ENCODE measurements around the gene CX3CL1. TPM values are rescaled to one million over a fixed set of nuclear protein-coding genes. Genes with fewer than 3 reads are reported as not detected.

Gene CX3CL1
- total and polyA plus RNA-seq, 2 of the 13 experiments (the other 11 are each of a cell fraction or from before 2014, with no cell fraction given), result 57.3 to 60.8 TPM

DNA sequence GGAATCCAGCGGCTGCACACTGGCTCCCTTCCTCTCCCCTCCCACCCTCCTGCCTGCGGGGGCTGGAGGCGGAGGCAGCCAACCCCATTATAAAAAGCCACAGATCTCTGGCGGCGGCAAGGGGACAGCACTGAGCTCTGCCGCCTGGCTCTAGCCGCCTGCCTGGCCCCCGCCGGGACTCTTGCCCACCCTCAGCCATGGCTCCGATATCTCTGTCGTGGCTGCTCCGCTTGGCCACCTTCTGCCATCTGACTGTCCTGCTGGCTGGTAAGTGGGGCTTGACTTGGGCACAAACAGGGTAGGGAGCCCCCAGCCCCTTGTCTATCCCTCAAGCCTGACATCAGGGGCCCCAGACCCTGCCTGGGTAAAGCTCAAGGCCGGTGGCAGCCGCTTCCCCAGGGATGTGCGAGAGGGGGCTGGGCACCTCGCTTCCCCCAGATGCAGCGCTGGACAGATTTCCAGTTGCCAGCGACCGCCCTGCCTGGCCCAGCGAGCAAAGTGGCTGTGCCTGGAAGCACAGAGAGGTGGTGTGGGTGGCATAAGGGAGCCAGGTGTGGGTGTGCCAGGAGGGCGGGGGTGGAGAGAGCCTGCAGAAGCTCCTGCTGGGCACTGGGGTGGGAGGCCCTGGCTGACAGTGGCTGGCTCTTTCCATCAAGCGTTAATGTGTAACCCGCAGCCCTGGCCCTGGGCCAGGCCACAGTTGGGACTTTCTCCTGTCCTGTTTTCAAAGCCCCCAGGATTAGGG is at the start of gene CX3CL1 (continued):
- TF ChIP-seq ZBTB25 (CRISPR knock-in tag; IDR thresholded peaks at IDR 0.05), result peak; percentile 32; the same call in 1 of the 2 replicates
- TF ChIP-seq, protein P1, sequence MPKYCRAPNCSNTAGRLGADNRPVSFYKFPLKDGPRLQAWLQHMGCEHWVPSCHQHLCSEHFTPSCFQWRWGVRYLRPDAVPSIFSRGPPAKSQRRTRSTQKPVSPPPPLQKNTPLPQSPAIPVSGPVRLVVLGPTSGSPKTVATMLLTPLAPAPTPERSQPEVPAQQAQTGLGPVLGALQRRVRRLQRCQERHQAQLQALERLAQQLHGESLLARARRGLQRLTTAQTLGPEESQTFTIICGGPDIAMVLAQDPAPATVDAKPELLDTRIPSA (CRISPR knock-in tag; IDR thresholded peaks at IDR 0.05; ENCODE audit: borderline replicate concordance), result peak; percentile 87; the same call in 1 of the 2 replicates
- TF ChIP-seq, protein P2, sequence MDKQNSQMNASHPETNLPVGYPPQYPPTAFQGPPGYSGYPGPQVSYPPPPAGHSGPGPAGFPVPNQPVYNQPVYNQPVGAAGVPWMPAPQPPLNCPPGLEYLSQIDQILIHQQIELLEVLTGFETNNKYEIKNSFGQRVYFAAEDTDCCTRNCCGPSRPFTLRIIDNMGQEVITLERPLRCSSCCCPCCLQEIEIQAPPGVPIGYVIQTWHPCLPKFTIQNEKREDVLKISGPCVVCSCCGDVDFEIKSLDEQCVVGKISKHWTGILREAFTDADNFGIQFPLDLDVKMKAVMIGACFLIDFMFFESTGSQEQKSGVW (CRISPR knock-in tag; IDR thresholded peaks at IDR 0.05; ENCODE audit: borderline replicate concordance), result no peak
- TF ChIP-seq SUZ12 (IDR thresholded peaks at IDR 0.05; ENCODE audit: low read depth, low read length), result no peak
- TF ChIP-seq ZSCAN31 (CRISPR knock-in tag; IDR thresholded peaks at IDR 0.05; ENCODE audit: low read depth), result peak; percentile 97; the same call in 1 of the 2 replicates
- peak; percentile 96 for TF ChIP-seq ZNF224 (CRISPR knock-in tag; IDR thresholded peaks at IDR 0.05)
- no peak for TF ChIP-seq NFATC3 (CRISPR knock-in tag; IDR thresholded peaks at IDR 0.05)
- TF ChIP-seq MLLT10 (CRISPR knock-in tag; IDR thresholded peaks at IDR 0.05), result no peak; the same call in 1 of the 2 replicates
- TF ChIP-seq ZNF788 (CRISPR knock-in tag; IDR thresholded peaks at IDR 0.05; ENCODE audit: borderline replicate concordance), result peak; percentile 82; the same call in 1 of the 2 replicates
- peak; percentile 73 for TF ChIP-seq RBM22 (optimal IDR thresholded peaks at IDR 0.05; ENCODE audit: low read length)
- peak; percentile 68 for TF ChIP-seq MXD3 (CRISPR knock-in tag; IDR thresholded peaks at IDR 0.05)
- no peak for TF ChIP-seq ZNF3 (CRISPR knock-in tag; IDR thresholded peaks at IDR 0.05)
- no peak for TF ChIP-seq ATAD3A (CRISPR knock-in tag; IDR thresholded peaks at IDR 0.05)
- TF ChIP-seq, protein P3, sequence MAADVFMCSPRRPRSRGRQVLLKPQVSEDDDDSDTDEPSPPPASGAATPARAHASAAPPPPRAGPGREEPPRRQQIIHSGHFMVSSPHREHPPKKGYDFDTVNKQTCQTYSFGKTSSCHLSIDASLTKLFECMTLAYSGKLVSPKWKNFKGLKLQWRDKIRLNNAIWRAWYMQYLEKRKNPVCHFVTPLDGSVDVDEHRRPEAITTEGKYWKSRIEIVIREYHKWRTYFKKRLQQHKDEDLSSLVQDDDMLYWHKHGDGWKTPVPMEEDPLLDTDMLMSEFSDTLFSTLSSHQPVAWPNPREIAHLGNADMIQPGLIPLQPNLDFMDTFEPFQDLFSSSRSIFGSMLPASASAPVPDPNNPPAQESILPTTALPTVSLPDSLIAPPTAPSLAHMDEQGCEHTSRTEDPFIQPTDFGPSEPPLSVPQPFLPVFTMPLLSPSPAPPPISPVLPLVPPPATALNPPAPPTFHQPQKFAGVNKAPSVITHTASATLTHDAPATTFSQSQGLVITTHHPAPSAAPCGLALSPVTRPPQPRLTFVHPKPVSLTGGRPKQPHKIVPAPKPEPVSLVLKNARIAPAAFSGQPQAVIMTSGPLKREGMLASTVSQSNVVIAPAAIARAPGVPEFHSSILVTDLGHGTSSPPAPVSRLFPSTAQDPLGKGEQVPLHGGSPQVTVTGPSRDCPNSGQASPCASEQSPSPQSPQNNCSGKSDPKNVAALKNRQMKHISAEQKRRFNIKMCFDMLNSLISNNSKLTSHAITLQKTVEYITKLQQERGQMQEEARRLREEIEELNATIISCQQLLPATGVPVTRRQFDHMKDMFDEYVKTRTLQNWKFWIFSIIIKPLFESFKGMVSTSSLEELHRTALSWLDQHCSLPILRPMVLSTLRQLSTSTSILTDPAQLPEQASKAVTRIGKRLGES (CRISPR knock-in tag; IDR thresholded peaks at IDR 0.05; ENCODE audit: borderline replicate concordance), result peak; percentile 70; the same call in 1 of the 2 replicates
- TF ChIP-seq ERF (CRISPR knock-in tag; IDR thresholded peaks at IDR 0.05), result no peak; the same call in none of the 2 replicates
- peak; percentile 69 for TF ChIP-seq NAIF1 (CRISPR knock-in tag; IDR thresholded peaks at IDR 0.05; ENCODE audit: borderline replicate concordance)
- TF ChIP-seq, protein P4, sequence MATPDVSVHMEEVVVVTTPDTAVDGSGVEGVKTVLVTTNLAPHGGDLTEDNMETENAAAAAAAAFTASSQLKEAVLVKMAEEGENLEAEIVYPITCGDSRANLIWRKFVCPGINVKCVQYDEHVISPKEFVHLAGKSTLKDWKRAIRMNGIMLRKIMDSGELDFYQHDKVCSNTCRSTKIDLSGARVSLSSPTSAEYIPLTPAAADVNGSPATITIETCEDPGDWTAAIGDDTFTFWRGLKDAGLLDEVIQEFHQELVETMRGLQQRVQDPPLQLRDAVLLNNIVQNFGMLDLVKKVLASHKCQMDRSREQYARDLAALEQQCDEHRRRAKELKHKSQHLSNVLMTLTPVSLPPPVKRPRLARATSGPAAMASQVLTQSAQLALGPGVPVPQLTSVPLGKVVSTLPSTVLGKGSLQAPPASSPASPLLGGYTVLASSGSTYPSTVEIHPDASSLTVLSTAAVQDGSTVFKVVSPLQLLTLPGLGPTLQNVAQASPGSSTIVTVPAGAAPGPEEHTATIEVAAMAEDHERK (CRISPR knock-in tag; IDR thresholded peaks at IDR 0.05; ENCODE audit: low read depth), result 0 out of 2 replicates have a peak, but pooled peaks have one; percentile 13
- TF ChIP-seq TBX2 (CRISPR knock-in tag; IDR thresholded peaks at IDR 0.05; ENCODE audit: borderline replicate concordance), result peak; percentile 94
- TF ChIP-seq SIN3A (IDR thresholded peaks at IDR 0.05; ENCODE audit: borderline replicate concordance, low read depth, low read length), result peak; percentile 36; the same call in 1 of the 2 replicates
- peak; percentile 91; the same call in 1 of the 2 replicates for TF ChIP-seq FOXJ3 (CRISPR knock-in tag; IDR thresholded peaks at IDR 0.05; ENCODE audit: borderline replicate concordance)
- TF ChIP-seq ZNF552 (CRISPR knock-in tag; IDR thresholded peaks at IDR 0.05; ENCODE audit: borderline replicate concordance), result peak; percentile 80; the same call in 1 of the 2 replicates

All from HepG2 (cell line).